ENCODE measurements around the gene SYNE1. TPM values are rescaled to one million over a fixed set of nuclear protein-coding genes. Genes with fewer than 3 reads are reported as not detected.

The SYNE1 gene
- total RNA-seq, 1 experiment from 2014 or later = 3.0 TPM

GRCh38 chr6:152270301-152270925, 366.7 kb downstream of the SYNE1 start:
- no peak overlapping the region for H4K8ac ChIP-seq (replicated peaks; ENCODE audit: insufficient read length, low read depth, low read length)
- H2BK5ac ChIP-seq (ENCODE audit: insufficient read length, low read length) = no peak overlapping the region
- H3K9me3 ChIP-seq (ENCODE audit: control insufficient read depth, low read depth, low read length) = no peaks in the 10 kb centered on the region
- Mint-ChIP-seq H3K9me3 (no peaks in the 10 kb centered on the region), H3K36me3 (ENCODE audit: insufficient read depth in 1 of 3, low read depth in 3 of 3) (no peaks in the 10 kb centered on the region), H3K4me1 (peaks cover 14 to 24% of the 10 kb centered on the region in 2 experiments), H3K4me3 (no peak overlapping the region), H3K27me3 (ENCODE audit: low read depth) (no peaks in the 10 kb centered on the region), H3K27ac (peak overlapping the region in 2 of 3 experiments; percentile 37 to 77; a peak in 3 of 7 replicates)
- TF ChIP-seq CTCF (conservative IDR thresholded peaks at IDR 0.05) = no peak
- no peak overlapping the region for H2AFZ ChIP-seq (ENCODE audit: low read length)
- H3K9ac ChIP-seq (ENCODE audit: extremely low read depth, insufficient read length, low read length) = no peak overlapping the region
- no peaks in the 10 kb centered on the region for H3K79me1 ChIP-seq (ENCODE audit: insufficient read depth, low read depth, low read length, poor library complexity, severe bottlenecking)
- no peak overlapping the region for H2BK120ac ChIP-seq (ENCODE audit: low read depth, low read length, poor library complexity, severe bottlenecking)
- H2BK20ac ChIP-seq (ENCODE audit: low read depth, low read length, poor library complexity, severe bottlenecking) = no peak overlapping the region
- no peak for DNase-seq
- no peak overlapping the region for H2BK15ac ChIP-seq (ENCODE audit: low read depth, low read length)
- H3K14ac ChIP-seq (ENCODE audit: insufficient read depth, low read length) = no peak overlapping the region; the same call in 1 of the 2 replicates
- no peak overlapping the region for H3K18ac ChIP-seq (ENCODE audit: insufficient read length, low read depth, low read length)
- H4K20me1 ChIP-seq (ENCODE audit: control insufficient read depth, insufficient read depth, insufficient read length) = no peaks in the 10 kb centered on the region
- no peak overlapping the region for H4K5ac ChIP-seq (ENCODE audit: insufficient read length, low read depth, low read length)
- no peaks in the 10 kb centered on the region for H3K23me2 ChIP-seq (ENCODE audit: insufficient read length, low read depth, low read length, poor library complexity, severe bottlenecking)
- no peak overlapping the region for H3K4me2 ChIP-seq (ENCODE audit: insufficient read depth, insufficient read length, low read length)
- H3K79me2 ChIP-seq (ENCODE audit: insufficient read depth, low read length) = no peaks in the 10 kb centered on the region
- H3K27me3 ChIP-seq (ENCODE audit: insufficient read depth, low read length) = no peaks in the 10 kb centered on the region
- H4K91ac ChIP-seq (ENCODE audit: insufficient read length, low read depth, low read length) = no peak overlapping the region
- no peak overlapping the region for H3K56ac ChIP-seq (ENCODE audit: insufficient read length, low read depth, low read length)
- H3K4me1 ChIP-seq (ENCODE audit: insufficient read depth, low read length) = no peaks in the 10 kb centered on the region; the same call in 1 of the 2 replicates
- no peak overlapping the region for H2AK5ac ChIP-seq (ENCODE audit: insufficient read length, low read length)
- no peak overlapping the region for H3T11ph ChIP-seq (ENCODE audit: low read length)
- H3K4ac ChIP-seq (ENCODE audit: low read depth, low read length) = no peak overlapping the region
- no peak overlapping the region for H3K23ac ChIP-seq (ENCODE audit: insufficient read length, low read depth, low read length)
- no peak overlapping the region for H2BK12ac ChIP-seq (ENCODE audit: insufficient read length, low read depth, low read length)
- H3K27ac ChIP-seq (ENCODE audit: insufficient read length, low read depth, low read length) = no peak overlapping the region
- WGBS (ENCODE audit: extremely low coverage, insufficient read length, low lambda C conversion rate) = no CpG with 5 or more reads among the region's 1 CpG
